IMR-90 (cell line): ENCODE data around the gene KRTAP4-9. TPM values are rescaled to one million over a fixed set of nuclear protein-coding genes. Genes with fewer than 3 reads are reported as not detected.
"Not testable (repeated sequence)": the region's sequence is repeated elsewhere in the genome, so short reads cannot be mapped to it uniquely, and the experiment has no call there.

Experiments
- ATAC-seq: fragments of 200-7000 bp; cut with Tn5 transposase; 2 replicates; pipeline ENCODE4 v1.9.1; 2020; ENCODE audit warnings: low read depth, mild to moderate bottlenecking, moderate library complexity
- BruUV-seq: library from RNA; stranded (reverse); fragments of 400-500 nt; replicated peaks from 2 replicates; lab custom pipeline; 2021; lab: Mats Ljungman, UMichigan
- CTCF ChIA-PET: fragments of 300-600 bp; formaldehyde crosslinking; extraction: SDS; loops from one replicate; lab custom pipeline; 2021; ENCODE audit warnings: antibody characterized with exemption; lab: Yijun Ruan, JAX
- POLR2A ChIA-PET: fragments of 300-600 bp; sonication (Branson Sonifier 250); formaldehyde crosslinking; loops from one replicate; lab custom pipeline; 2022; ENCODE audit warnings: antibody characterized with exemption; ENCODE audit not compliant: unreplicated experiment; lab: Charles Lee
- DNase-seq: peaks from one replicate; pipeline ENCODE4 v3.0.0; 2013
- H2AFZ ChIP-seq: replicated peaks from 2 replicates; pipeline ENCODE3; 2013; ENCODE audit warnings: low read length, mild to moderate bottlenecking; ENCODE audit not compliant: poor library complexity
- H2AK5ac ChIP-seq: 2 replicates; pipeline ENCODE4 v1.6.1; 2013; ENCODE audit warnings: low read depth, low read length, inconsistent platforms
- H2AK9ac ChIP-seq: replicated peaks from 2 replicates; pipeline ENCODE3; 2013; ENCODE audit warnings: mild to moderate bottlenecking, low read depth, low read length, moderate library complexity; ENCODE audit not compliant: poor library complexity
- H2BK120ac ChIP-seq: 2 replicates; pipeline ENCODE4 v1.6.1; 2013; ENCODE audit warnings: low read depth, low read length, inconsistent platforms
- H2BK15ac ChIP-seq: 3 replicates; pipeline ENCODE4 v1.6.1; 2013; ENCODE audit warnings: low read depth, low read length, inconsistent platforms
- H2BK20ac ChIP-seq: 2 replicates; pipeline ENCODE4 v1.6.1; 2013; ENCODE audit warnings: low read depth, mild to moderate bottlenecking, inconsistent platforms, low read length, moderate library complexity
- H2BK5ac ChIP-seq: 2 replicates; pipeline ENCODE4 v1.6.1; 2013; ENCODE audit warnings: mild to moderate bottlenecking, low read depth, low read length, inconsistent platforms; ENCODE audit not compliant: poor library complexity, severe bottlenecking
- H3K14ac ChIP-seq: replicated peaks from 2 replicates; pipeline ENCODE4 v1.6.1; 2013; ENCODE audit warnings: low read depth, low read length, inconsistent platforms
- H3K18ac ChIP-seq: 2 replicates; pipeline ENCODE4 v1.6.1; 2013; ENCODE audit warnings: low read depth, low read length, control low read depth
- H3K23ac ChIP-seq: 2 replicates; pipeline ENCODE4 v1.6.1; 2013; ENCODE audit warnings: low read depth, low read length, inconsistent platforms
- H3K27ac ChIP-seq: 2 replicates; pipeline ENCODE4 v1.5.1; 2013; ENCODE audit warnings: mild to moderate bottlenecking, control low read depth, low read length; ENCODE audit not compliant: insufficient read depth
- H3K27me3 ChIP-seq: 2 replicates; pipeline ENCODE4 v1.6.1; 2013; ENCODE audit warnings: low read length; ENCODE audit not compliant: control insufficient read depth, insufficient read depth
- H3K36me3 ChIP-seq: 2 replicates; pipeline ENCODE4 v1.6.1; 2013; ENCODE audit warnings: low read length, mixed read lengths; ENCODE audit not compliant: control insufficient read depth, insufficient read depth
- H3K4ac ChIP-seq: 2 replicates; pipeline ENCODE4 v1.6.1; 2013; ENCODE audit warnings: low read depth, low read length, inconsistent platforms
- H3K4me1 ChIP-seq: 2 replicates; pipeline ENCODE4 v1.6.1; 2013; ENCODE audit warnings: low read length, mixed read lengths; ENCODE audit not compliant: control insufficient read depth, insufficient read depth
- H3K4me2 ChIP-seq: 2 replicates; pipeline ENCODE4 v1.6.1; 2013; ENCODE audit warnings: low read depth, mild to moderate bottlenecking, control low read depth, low read length, moderate library complexity
- H3K4me3 ChIP-seq: 2 replicates; pipeline ENCODE4 v1.5.1; 2013; ENCODE audit warnings: low read depth, mild to moderate bottlenecking, control low read depth, low read length, moderate library complexity; ENCODE audit not compliant: insufficient read depth
- H3K56ac ChIP-seq: 2 replicates; pipeline ENCODE4 v1.6.1; 2013; ENCODE audit warnings: low read length, inconsistent platforms; ENCODE audit not compliant: insufficient read depth; ENCODE audit errors: extremely low read depth
- H3K79me1 ChIP-seq, 2 experiments: 2 replicates each; pipeline ENCODE4 v1.6.1; 2013; ENCODE audit warnings: low read length in 2 of 2, inconsistent platforms in 1 of 2, low read depth in 1 of 2
- H3K9ac ChIP-seq: 2 replicates; pipeline ENCODE4 v1.6.1; 2013; ENCODE audit warnings: low read depth, low read length, control low read depth
- H3K9me1 ChIP-seq: 2 replicates; pipeline ENCODE4 v1.6.1; 2013; ENCODE audit warnings: low read length, inconsistent platforms; ENCODE audit not compliant: insufficient read depth
- H3K9me3 ChIP-seq: 2 replicates; pipeline ENCODE4 v1.6.1; 2013; ENCODE audit warnings: low read length; ENCODE audit not compliant: control insufficient read depth, insufficient read depth
- H4K20me1 ChIP-seq: 2 replicates; pipeline ENCODE4 v1.6.1; 2013; ENCODE audit warnings: low read length, inconsistent platforms; ENCODE audit not compliant: insufficient read depth
- H4K5ac ChIP-seq: 2 replicates; pipeline ENCODE4 v1.6.1; 2013; ENCODE audit warnings: mild to moderate bottlenecking, low read depth, low read length, control low read depth
- H4K8ac ChIP-seq, 2 experiments: 2 replicates each; pipeline ENCODE4 v1.6.1; 2013; ENCODE audit warnings: low read depth in 2 of 2, low read length in 2 of 2, control low read depth in 1 of 2, inconsistent platforms in 1 of 2
- H4K91ac ChIP-seq: 2 replicates; pipeline ENCODE4 v1.6.1; 2013; ENCODE audit warnings: low read depth, low read length, inconsistent platforms; ENCODE audit not compliant: insufficient read depth
- FOS ChIP-seq: fragments of 150-350 bp; IDR thresholded peaks from 2 replicates; pipeline ENCODE4 v1.6.1; 2016; ENCODE audit warnings: low read depth, low read length
- WGBS, 2 experiments: methylation state at CpG; one replicate each; pipeline versions ENCODE4 v1.1.5 to v1.1.7; 2013; ENCODE audit warnings: missing lambda C conversion rate in 2 of 2; ENCODE audit not compliant: insufficient read length in 1 of 2; ENCODE audit errors: extremely low coverage in 2 of 2; 5-methylcytosine and 5-hydroxymethylcytosine counted together
- dilution Hi-C: fragments of 300-500 bp; cut with HindIII; formaldehyde crosslinking; loops from one replicate; pipeline ENCODE4 v1.14.3; 2018; ENCODE audit warnings: low sequenced_read_pairs; ENCODE audit not compliant: unreplicated experiment
- in situ Hi-C: fragments of 300-500 bp; cut with MboI; formaldehyde crosslinking; loops from 3 replicates; pipeline ENCODE4 v1.14.3; 2019; ENCODE audit warnings: low sequenced_read_pairs, inconsistent platforms, mixed read lengths
- intact Hi-C: fragments of 100-400 bp; cut with micrococcal nuclease; formaldehyde crosslinking; loops from 2 replicates; pipeline ENCODE4 v1.10.0; 2022
- polyA plus RNA-seq, 3 experiments: library from polyadenylated mRNA; depleted of rRNA; stranded (reverse); fragments of >200 nt; gene quantifications; 2 replicates each; pipeline ENCODE4 v1.2.3, GENCODE V29; 2012; ENCODE audit warnings: low replicate concordance in 1 of 3
- total RNA-seq: library from RNA; depleted of rRNA; stranded (reverse); fragments of >200 nt; gene quantifications from 2 replicates; pipeline ENCODE4 v1.2.3, GENCODE V29; 2012

KRTAP4-9 gene
- total and polyA plus RNA-seq, 2 of the 4 experiments (the other 2 are of a cell fraction) = 0.24 TPM; not detected in 1

- H3K4ac ChIP-seq, H3K9me3 ChIP-seq, H3K36me3 ChIP-seq, H4K20me1 ChIP-seq, H2AK9ac ChIP-seq, H3K79me1 ChIP-seq, H3K4me1 ChIP-seq, H3K27me3 ChIP-seq, H3K23ac ChIP-seq, intact Hi-C loops, H4K91ac ChIP-seq, H3K9me1 ChIP-seq, BruUV-seq, H3K27ac ChIP-seq, H4K5ac ChIP-seq, H3K4me3 ChIP-seq, dilution Hi-C loops, POLR2A ChIA-PET, H2AK5ac ChIP-seq, H3K14ac ChIP-seq, H3K18ac ChIP-seq, in situ Hi-C loops, H2BK20ac ChIP-seq, H3K9ac ChIP-seq, CTCF ChIA-PET, H2AFZ ChIP-seq, H2BK15ac ChIP-seq, H3K4me2 ChIP-seq: not testable (repeated sequence)
- 0 out of 2 replicates have a peak, but pooled peaks have one; percentile 8 for TF ChIP-seq FOS
- Histone ChIP-seq H2BK120ac (peak overlapping the region; percentile 5; the same call in 1 of the 2 replicates), H3K56ac (0 out of 2 replicates have a peak overlapping the region, but pooled peaks have one; percentile 32), H2BK5ac (peak overlapping the region; percentile 94), H4K8ac (peak overlapping the region in 1 of 2 experiments; percentile 49; a peak in 1 of 4 replicates)
- WGBS, 2 experiments = no CpG with 5 or more reads among the region's 2 CpGs
- DNase-seq (peak; percentile 77), ATAC-seq (peak; percentile 81)
These were observed 677 bp upstream of the KRTAP4-9 start for GRCh38 chr17:41104386-41105038.
